NT2/D1 (cell line): ENCODE measurements around the gene LNPK.

Experiments used
- SUZ12 ChIP-seq: IDR thresholded peaks from 2 replicates; pipeline ENCODE4 v1.6.1; 2011; ENCODE audit not compliant: insufficient read length, insufficient read depth; ENCODE audit errors: extremely low read depth
- YY1 ChIP-seq: IDR thresholded peaks from 2 replicates; pipeline ENCODE4 v1.6.1; 2011; ENCODE audit not compliant: insufficient read length, insufficient read depth
- ZNF274 ChIP-seq: IDR thresholded peaks from 2 replicates; pipeline ENCODE4 v1.6.1; 2011; ENCODE audit warnings: mild to moderate bottlenecking, low read depth, low read length

DNA sequence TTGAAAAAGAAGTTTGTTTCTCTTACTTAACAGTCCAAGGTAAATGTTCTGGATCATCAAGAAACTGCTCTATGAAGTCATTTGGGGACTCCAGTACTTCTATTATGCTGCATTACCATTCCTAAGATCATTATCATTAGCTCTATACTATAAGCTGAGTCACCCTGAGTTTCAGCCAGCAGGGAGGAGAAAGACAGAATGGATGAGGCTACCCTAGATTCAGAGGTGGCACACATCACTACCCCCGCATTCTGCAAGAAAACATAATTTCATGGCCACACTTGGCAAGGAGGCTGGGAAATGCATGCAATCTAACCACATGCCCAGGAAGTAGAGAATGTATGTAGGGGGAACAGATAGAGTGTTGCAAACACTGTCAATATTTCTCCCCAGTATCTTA, 16.6 kb upstream of the LNPK start:
- TF ChIP-seq ZNF274: no peak
- no peak for TF ChIP-seq YY1
- TF ChIP-seq SUZ12: no peak
